Activated CD4-positive, alpha-beta T cell treated with anti-CD3 and anti-CD28 coated beads for 1 hour (primary cell): Measurements from ENCODE around the gene CAPN8.
A peak's percentile ranks its signal among the peaks of the same experiment; 100 is the strongest.

Experiments used
- DNase-seq: peaks from one replicate; pipeline ENCODE4 v3.0.0-alpha.2; 2020

CAPN8 gene

GRCh38 chr1:223665592-223666312 is at the start of gene CAPN8:
Gene CAPN8 (minus strand): TSS chr1:223665701. CDS start chr1:223665646, 55 bp downstream.
- no peak for DNase-seq

- DNase-seq = no peak
Measured at GRCh38 chr1:223714849-223715603, 49.5 kb upstream of the CAPN8 start.

GRCh38 chr1:223714421-223714724 is 48.9 kb upstream of the CAPN8 start:
- no peak for DNase-seq

- DNase-seq = no peak
Measured at GRCh38 chr1:223713546-223714420, 48.3 kb upstream of the CAPN8 start.

GRCh38 chr1:223712850-223713474 is 47.5 kb upstream of the CAPN8 start:
- DNase-seq = peak; percentile 24

- peak; percentile 39 for DNase-seq
Measured at GRCh38 chr1:223712194-223712849, 46.8 kb upstream of the CAPN8 start, which contains the start of gene CAPN2. Gene CAPN2 (plus strand): TSS chr1:223712539. CDS start chr1:223712641, 102 bp downstream.

- no peak for DNase-seq
Measured at GRCh38 chr1:223711747-223712193, 46.3 kb upstream of the CAPN8 start.

GRCh38 chr1:223711173-223711572 is 45.7 kb upstream of the CAPN8 start:
- no peak for DNase-seq

- no peak for DNase-seq
Measured at GRCh38 chr1:223710179-223711133, 45.0 kb upstream of the CAPN8 start.

GRCh38 chr1:223709598-223709997 is 44.1 kb upstream of the CAPN8 start:
- DNase-seq = no peak

GRCh38 chr1:223708651-223709268 is 43.3 kb upstream of the CAPN8 start:
- DNase-seq = no peak

GRCh38 chr1:223708001-223708359 is 42.5 kb upstream of the CAPN8 start:
- DNase-seq = no peak

GRCh38 chr1:223707256-223708000 is 41.9 kb upstream of the CAPN8 start:
- DNase-seq = no peak

GRCh38 chr1:223706077-223706973 is 40.8 kb upstream of the CAPN8 start:
- no peak for DNase-seq

- no peak for DNase-seq
Measured at GRCh38 chr1:223704921-223705878, 39.7 kb upstream of the CAPN8 start.

- DNase-seq = no peak
Measured at GRCh38 chr1:223703668-223704013, 38.1 kb upstream of the CAPN8 start.
